ENCODE results near the gene AOPEP.

The AOPEP gene

DNA sequence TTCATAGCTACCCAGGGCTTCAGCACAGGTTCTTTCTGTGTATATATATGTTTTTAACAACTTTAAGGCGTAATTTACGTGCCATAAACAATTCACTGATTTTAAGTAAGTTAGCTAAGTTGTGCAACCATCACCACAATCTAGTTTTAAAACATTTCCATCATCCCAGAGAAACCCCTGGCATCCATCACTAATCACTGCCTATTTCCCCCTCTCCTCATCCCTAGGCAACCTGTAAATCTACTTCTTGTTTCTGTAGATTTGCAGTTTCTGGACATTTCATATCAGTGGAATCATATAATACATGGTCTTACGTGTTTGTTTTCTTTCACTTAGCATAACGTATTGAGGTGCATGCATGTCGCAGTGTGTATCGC, 299.6 kb downstream of the AOPEP start:
- in situ Hi-C loops (cut with MboI; ENCODE audit: low sequenced_read_pairs) = no loop called here

DNA sequence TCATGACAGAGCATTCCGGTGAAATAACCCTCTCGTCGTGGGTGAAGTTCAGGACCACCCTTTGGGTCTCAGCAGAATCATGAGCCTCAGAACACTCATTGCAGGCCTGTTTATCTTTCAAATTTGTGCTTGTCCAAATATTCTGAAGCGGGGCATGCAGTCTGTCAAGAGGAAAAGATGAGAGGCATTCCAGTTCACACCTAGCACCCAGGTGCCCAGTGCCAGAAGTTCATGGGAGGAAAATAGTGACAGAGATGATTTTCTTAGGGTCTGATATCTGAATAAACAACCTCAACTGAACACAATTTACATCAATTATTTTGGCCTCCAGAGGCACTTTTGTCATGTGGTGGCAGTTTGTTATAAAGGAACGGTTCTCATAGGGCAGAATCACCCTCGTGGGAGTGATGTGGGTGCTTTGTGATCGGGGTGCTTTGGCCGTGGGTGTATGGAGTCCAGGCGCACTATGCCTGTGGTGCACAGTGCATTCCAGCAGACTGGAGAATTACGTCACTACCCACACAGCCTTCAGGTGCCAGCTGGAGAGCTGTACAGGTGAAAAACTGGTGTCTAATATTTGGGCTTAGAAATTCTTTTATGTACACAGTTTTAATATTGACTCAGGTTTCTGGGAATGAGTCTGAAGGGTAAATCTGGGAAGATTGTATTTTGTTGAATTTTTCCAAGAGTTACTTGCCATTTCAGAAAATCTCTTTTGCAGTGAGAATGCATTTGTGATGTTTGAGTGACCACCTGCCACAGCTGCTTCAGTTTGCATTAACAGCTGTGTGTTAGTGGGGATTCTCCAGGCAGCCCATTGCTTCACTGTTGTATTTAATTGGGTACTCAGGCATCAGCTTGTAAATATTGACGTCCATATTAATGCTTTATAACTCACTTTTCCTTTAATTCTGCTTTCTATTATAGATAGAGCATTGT, 301.7 kb downstream of the AOPEP start:
- in situ Hi-C loops (cut with MboI; ENCODE audit: low sequenced_read_pairs) = no loop called here

DNA sequence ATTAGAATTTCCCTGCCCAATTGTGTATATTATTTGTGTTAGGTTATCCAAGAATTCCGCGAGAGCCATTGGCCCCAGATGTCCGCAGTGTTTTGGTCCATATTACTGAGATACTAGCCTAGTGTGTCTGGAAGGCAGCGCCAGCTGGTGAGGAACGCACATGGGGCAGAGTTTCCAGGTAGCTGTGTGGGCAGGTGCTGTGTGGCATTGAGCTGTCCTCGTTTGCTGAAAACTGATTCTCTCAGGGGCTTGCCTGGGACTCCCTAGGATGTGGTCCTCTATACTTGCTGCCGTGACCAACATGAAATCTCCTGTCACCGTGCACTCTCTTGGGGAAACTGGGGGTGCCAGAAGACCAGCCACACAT, 302.3 kb downstream of the AOPEP start:
- in situ Hi-C loops (cut with MboI; ENCODE audit: low sequenced_read_pairs) = no loop called here

DNA sequence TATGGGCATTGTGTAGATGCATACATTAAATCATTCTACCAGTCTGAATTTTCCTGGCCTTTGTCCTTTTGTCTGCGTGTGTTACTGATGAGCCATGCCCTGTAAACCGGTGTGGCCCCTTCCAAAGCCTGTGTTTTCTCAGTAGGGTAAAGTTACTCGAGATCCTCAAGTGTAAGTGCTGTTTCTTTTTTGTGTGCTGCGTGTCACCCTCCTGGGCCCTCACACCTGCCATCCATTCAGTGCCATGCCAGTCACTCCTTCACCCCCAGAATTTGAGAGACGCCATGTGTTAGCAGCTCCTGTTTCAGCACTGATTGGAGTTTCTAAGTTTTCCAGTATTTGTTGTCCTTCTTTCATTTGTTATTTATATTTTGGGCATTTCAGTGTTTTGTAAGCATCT, 302.8 kb downstream of the AOPEP start:
- in situ Hi-C loops (cut with MboI; ENCODE audit: low sequenced_read_pairs) = no loop called here

DNA sequence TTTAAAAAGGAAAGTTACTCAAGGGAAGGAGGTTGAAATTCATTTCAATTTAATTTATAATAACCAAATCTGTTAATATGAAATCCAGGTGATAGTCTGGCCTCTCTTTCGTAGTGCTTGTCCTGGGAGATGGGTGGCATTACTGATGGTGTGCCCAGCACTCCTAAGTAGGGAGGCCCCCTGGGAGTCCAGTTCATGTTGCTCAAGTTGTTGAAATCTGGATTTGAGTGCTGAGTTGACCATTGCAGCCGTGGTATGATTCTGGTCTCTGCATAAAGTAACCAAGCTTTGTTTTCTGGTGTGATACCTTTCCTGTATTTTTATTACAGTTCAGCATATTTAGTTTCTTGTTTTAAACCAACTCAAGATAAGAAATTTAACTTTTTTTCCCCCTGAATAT, 303.2 kb downstream of the AOPEP start:
- in situ Hi-C loops (cut with MboI; ENCODE audit: low sequenced_read_pairs) = no loop called here

DNA sequence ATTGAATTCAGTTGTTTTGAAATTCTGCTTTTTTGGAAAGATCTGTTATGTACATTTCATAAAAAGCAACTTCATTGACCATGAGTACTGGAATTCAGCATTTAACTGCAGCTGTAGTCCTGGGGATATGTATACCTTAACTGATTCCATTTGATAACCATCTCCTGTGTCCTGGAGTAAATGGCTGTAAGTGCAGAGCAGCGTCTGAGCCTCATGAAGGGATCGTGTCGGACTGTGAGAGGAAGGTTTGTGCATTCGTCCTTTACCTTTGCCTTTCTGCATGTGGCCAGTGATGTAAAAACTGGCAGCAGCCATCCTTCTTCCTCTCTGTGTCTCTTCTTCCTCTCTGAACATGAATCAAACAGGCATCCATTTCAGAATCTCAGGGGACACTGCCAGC, 303.8 kb downstream of the AOPEP start:
- in situ Hi-C loops (cut with MboI; ENCODE audit: low sequenced_read_pairs) = no loop called here

DNA sequence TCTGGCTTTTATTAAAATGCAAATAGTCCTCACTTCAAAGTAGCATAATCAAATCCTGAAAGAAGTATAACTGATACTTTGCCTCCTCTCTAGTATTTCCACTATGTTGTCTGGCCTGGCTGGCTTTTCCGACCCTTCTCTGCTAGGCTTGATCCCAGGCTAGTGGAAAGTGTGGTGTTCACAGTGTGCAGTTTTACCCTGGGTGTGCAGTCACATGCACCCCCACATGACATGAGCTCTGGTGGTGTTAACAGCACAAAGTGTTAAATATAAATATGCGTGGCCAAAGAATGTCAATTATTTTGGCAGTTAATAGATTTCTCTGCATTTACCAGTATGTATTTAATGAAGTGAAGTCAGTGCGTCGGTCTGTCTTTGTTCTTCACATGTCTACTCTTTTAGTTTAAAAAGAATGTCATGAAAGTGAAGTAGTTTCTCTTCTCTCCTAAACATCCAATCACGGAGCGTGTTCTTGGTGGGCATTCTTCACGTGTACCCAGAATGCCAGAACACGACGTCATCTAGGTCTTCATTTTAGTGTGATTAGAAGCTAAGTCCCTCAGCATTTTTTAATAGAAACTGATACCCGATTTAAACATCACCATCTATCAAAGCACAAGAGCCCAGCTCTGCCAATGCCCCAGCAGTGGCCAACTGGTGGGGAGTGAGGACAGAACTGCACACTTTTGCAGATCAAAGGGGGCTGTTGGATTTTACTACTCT, 304.6 kb downstream of the AOPEP start:
- in situ Hi-C loops (cut with MboI; ENCODE audit: low sequenced_read_pairs) = no loop called here

DNA sequence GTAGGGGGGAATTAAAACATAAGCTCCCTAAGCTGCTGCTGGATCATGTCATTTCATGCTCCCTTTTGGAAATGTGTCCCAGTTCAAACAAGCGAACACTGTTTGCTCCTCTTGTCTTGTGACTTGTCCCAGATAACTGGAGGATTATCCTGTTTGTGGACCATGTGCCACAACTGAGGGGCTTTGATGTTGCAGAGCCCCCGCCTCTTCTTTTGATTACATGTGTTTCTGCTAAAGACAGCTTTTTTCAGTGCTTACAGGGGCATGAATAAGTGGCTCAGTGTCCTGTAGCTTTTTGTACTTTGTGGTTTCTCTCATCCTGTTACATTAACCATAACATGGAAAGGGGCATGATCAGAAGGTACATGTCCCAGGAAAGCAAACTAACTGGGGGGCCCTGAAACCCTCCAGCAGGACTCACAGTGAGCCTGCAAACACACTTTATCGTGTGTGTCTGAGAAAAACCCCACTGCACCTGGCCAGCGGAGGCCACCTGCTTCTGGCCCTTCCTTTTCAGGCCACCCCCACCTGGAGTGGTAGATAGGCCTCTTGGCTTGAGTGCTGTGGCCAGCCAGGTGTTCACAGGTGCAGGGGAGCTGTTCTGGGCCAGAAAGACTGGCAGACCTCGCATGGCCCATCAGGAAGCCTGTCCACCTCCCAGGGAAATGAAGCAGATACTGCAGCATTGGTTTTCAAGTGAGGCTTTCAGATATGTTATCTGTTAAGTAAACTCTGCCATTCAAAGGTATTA, 305.4 kb downstream of the AOPEP start:
- in situ Hi-C loops (cut with MboI; ENCODE audit: low sequenced_read_pairs) = no loop called here

DNA sequence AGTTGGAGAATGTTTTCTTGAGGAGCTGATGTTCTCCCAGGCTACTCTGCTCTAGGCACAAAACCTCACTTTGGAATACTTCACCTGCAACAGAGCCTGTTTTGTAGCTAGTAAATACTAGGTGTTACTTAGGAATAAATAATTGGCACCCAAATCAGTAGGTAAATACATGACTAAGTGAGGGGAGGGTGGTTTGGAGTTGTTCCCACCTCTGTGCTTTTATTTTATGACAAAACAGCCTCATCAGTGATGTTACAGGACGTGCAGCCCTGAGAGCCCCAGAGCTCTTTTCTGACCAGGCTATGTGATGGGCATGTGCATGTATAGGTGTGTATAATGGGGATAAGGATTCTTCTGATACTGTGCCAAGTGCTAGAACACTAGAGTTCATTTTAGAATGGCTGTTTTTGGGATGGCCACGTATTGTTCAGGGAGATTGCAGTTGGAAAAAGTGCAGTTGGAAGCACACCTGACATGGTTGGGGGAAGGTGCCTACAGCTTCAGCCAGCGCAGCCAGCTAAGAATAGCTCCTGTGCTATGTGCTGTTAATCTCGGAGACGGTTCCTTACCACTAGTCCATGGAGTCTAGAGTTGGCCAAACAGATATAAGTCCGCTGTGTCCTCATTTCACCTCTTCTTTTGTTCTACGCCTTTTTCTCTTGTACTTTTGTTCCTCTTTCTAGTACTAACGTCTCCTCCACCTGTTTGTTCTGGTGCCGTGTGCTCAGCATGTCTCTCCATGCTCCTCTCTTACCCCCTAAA, 306.3 kb downstream of the AOPEP start:
- in situ Hi-C loops (cut with MboI; ENCODE audit: low sequenced_read_pairs) = no loop called here

DNA sequence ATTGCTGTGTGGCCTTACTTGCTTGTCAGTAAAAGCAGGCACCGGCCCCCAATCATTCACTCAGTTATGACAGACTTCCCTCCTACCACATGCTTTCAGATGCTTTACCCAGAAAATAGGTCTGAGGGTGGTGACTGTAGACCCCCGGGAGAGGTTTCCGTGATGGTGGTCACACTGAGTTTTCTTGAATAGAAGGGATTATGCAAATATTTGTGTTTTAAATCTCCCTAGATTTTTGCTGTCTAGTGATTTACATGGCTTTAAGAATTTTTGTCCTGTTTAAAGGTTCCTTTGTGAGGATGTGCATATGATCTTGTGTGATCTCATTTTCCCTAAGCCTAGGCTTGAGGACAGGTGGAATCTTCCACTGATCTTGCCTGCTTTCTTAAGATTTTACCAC, 309.3 kb downstream of the AOPEP start:
- in situ Hi-C loops (cut with MboI; ENCODE audit: low sequenced_read_pairs) = no loop called here

DNA sequence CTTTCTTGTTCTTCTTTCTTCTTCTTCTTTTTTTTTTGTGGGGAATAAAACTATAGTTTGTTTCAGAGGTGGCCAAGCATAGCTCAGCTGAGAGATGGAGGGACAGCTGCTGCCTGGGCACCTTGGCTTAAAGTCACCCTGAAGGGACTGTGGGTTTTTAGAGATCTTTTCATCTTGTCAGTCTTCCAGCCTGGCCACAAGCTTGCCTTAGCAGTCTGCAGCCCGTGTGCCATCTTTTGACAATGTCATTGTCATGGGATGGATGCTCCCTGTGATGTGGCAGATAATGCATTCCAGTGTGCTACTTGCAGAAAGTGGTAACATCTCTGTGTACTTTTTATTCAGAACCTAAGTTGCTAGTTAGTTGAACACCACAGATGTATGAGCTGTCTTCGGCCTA, 310.2 kb downstream of the AOPEP start:
- in situ Hi-C loops (cut with MboI; ENCODE audit: low sequenced_read_pairs) = no loop called here

DNA sequence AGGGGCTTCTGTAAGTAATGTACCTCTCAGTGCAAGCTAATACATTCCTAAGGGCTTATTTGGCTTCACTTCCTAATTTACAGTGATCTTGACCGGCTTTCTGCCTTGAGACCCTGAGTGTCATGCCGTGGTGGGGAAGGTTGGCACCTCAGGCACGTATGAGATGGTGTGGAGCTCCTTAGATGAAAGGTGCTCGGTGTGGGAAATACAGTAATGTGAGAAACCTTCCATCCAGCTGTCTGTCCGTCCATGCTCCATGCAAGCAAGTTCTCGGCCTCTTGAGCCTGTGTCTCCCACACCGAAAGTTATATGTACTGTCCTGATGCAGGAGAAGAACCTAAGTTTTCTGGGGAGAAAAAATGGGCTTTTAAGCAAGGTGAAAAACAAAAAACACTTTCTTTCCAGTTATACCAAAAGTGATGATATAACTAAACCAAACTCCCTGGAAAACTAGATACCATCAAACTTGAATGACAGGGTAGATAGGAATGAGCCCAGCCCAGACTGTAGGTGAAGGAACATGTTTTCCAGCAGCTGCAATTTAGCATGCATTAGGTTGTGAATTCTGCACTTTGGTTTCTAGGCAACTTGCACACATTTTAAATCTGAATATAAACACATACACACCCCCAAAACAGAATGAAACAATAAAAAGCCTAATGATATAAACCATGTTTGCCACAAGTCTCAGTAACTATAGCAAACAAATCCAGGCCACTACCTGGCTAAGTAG, 311.5 kb downstream of the AOPEP start:
- in situ Hi-C loops (cut with MboI; ENCODE audit: low sequenced_read_pairs) = no loop called here

DNA sequence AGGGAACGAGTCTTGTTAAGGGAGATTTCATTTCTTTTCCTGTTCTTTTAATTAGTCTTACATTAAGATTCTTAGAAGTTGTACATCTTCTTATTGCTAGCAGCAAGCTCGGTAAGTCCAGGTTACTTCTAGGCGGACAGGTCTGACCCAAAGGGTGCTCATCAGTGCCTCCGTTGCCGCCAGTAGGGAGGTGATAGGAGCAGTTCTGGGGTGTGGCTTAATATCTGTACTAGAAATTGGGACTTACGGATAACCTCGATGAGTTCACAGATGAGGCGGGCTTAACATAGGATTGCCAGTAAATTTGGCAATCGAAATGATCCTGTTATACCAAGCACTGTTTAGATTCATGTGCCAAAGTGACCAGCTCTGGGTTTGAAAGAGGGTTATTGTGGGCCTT, 312.2 kb downstream of the AOPEP start:
- in situ Hi-C loops (cut with MboI; ENCODE audit: low sequenced_read_pairs) = no loop called here

DNA sequence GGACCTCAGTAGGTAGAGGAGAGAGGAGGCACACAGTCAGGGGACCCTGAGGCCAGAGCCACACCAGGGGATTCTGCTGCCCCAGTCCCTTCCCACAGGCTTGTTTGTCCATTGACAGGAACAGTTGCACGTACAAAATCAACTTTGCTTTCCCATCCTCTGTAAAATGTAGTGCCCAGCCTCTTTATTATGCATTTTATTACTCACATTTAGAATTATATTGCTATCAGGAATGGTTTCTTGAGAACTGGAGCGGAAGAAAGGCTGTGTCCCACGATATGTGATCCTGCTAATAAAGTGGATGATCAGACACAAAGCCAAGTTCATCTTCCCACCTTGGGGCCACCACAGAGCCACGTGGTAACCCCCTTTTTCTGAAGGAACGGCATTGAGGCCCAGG, 313.6 kb downstream of the AOPEP start:
- in situ Hi-C loops (cut with MboI; ENCODE audit: low sequenced_read_pairs) = no loop called here

DNA sequence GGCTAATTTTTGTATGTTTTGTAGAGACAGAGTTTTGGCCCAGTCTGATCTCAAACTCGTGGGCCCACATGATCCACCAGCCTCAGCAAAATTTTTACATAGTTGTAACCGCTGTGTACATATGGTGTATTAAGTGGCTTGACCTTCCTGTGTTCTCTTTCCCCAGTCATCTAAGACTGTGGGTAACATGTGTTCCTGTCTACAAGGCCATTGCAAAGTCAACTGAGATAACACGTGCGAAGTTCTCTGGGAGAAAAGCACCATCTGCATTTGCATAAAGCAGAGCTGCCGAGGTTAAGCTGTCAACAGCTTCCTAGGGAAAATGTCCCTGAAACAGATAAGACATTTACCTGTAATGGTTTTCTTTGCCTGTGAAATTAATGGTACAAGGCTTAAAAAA, 317.3 kb downstream of the AOPEP start:
- in situ Hi-C loops (cut with MboI; ENCODE audit: low sequenced_read_pairs) = no loop called here

DNA sequence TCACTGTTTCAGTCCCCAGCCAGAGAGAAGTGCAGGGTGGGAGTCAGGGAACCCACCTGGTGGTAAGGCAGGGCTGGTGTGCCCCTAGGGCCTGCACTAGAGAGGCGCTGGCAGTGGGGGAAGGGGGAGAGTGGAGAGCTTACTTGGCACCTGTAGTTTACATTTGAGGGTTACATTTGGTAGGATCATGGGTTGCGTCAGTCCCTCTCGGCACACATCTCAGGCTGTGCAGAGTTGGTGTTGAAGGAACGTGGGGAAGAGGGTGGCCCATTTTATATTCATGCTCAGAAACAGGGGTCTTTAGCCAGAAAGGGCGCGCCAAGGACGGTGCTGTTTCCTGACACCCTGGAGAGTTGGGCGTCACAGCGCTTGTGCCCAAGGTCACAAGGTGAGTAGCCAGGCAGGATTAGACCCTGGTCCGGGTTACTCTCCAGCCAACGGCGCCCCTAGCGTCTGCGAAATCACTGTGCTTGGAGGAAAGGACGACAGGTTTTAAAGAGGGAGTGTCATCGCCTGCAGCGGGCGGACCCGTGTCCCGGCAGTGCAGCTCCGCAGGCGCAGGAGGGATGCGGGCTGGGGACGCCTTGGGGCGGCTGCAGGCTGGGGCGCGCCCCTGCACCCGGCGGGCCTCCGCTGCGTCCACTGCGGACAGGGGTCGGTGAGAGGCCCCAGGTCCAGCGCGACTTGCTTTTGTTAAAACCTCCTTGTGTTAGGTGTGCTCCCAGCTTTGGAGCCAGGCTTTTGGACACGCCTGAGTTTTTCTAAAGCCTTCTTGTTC, 318.4 kb downstream of the AOPEP start:
- in situ Hi-C loops (cut with MboI; ENCODE audit: low sequenced_read_pairs) = no loop called here

DNA sequence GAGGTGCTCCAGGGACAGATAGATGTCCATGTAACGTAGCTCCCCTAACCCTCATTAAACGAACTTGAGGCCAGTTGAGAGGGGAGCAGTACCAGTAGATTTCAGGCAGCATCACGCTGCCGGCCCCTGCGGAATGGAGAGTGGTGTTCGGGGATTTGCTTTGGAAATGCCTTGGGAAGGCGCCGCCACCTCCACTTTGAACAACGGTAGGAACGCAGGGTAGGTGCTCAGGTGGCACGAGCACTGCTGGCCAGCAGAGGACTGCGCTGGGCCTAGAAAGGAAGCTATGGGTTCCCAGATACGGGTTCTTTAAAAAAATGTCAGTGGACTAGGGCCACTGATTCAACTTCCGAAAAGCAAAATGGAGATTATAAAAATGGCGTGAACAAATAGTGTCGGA, 319.3 kb downstream of the AOPEP start:
- in situ Hi-C loops (cut with MboI; ENCODE audit: low sequenced_read_pairs) = no loop called here

DNA sequence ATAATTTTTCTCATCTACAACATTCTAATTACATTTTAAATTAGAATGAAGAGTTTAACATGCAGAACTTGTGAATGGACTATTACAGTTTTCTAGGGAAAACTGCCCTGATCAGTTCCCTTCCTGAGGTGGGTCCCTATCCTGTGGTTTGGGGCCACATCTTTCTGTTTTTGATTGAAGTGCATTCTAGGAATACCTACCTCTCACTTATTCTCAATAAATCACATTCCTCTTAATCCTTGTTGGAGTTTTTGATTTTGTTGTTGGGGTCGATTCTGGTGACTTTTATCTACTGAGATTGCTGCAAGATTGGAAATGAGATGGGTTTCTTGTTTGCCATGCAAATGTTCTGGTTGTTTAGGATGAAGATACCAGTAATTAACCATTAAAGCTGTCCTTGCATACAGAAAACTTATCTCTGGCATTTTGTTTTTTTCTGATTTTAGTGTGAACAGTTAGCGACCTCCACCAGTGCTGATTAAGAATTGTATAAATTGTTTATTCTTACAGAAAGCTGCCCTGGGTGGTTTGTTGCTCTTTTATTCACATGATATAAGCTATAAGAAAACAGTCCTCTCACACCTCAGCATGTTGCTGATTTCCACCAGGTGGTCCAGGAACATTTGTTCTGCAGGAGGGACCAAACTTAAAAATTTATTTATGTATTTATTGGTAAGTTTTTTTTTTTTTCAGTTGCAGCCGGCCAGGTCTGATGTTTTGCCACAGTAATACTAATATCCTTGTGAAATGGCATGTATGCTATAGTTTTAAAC, 321.1 kb downstream of the AOPEP start:
- in situ Hi-C loops (cut with MboI; ENCODE audit: low sequenced_read_pairs) = no loop called here

Data from HL-60/S4 treated with phorbol 12-myristate 13-acetate at 8.2 ng/mL for 4 days and 3 days (cell line).